Esophagus muscularis mucosa (tissue), 4 donors: Measurements from ENCODE around the gene SLC25A47. TPM values are rescaled to one million over a fixed set of nuclear protein-coding genes. Genes with fewer than 3 reads are reported as not detected.

Source experiments
- DNase-seq: peaks from one replicate; pipeline ENCODE4 v3.0.0-alpha.2; 2017; ENCODE audit errors: extremely low spot score
- H3K27ac ChIP-seq, 4 donors: fragments of 200-600 bp; sonication (generic); replicated peaks in 1 of 4; 1 replicate in 3 of 4; 2 replicates in 1 of 4; pipeline ENCODE4 v1.5.1; 2016 to 2019; ENCODE audit warnings: mild to moderate bottlenecking in 1 of 4
- H3K27me3 ChIP-seq, 4 donors: fragments of 200-600 bp; sonication (generic); one replicate each; pipeline versions ENCODE4 v1.5.1 to v1.6.0; 2016 to 2019
- H3K36me3 ChIP-seq, 4 donors: fragments of 200-600 bp; sonication (generic); one replicate each; pipeline ENCODE4 v1.5.1; 2016 to 2019
- H3K4me1 ChIP-seq, 4 donors: fragments of 200-600 bp; sonication (generic); one replicate each; pipeline ENCODE4 v1.5.1; 2016 to 2019
- H3K4me3 ChIP-seq, 4 donors: fragments of 200-600 bp; sonication (generic); 1 replicate in 2 of 4; 2 replicates in 2 of 4; pipeline ENCODE4 v1.5.1; 2016 to 2019; ENCODE audit warnings: mild to moderate bottlenecking in 4 of 4, moderate library complexity in 1 of 4
- H3K9me3 ChIP-seq, 4 donors: fragments of 200-600 bp; sonication (generic); 1 replicate in 3 of 4; 2 replicates in 1 of 4; pipeline ENCODE4 v1.5.1; 2016 to 2019
- EP300 ChIP-seq: sonication (generic); formaldehyde crosslinking; IDR thresholded peaks from one replicate; pipeline ENCODE4 v1.6.1; 2017; ENCODE audit warnings: antibody characterized with exemption
- POLR2A ChIP-seq: fragments of 450-650 bp; IDR thresholded peaks from one replicate; pipeline ENCODE4 v1.6.1; 2017; ENCODE audit warnings: antibody characterized with exemption, moderate library complexity, mild to moderate bottlenecking, low read depth
- POLR2AphosphoS5 ChIP-seq, 2 donors: sonication (generic); formaldehyde crosslinking; IDR thresholded peaks; one replicate each; pipeline ENCODE4 v1.6.1; 2017; ENCODE audit warnings: antibody characterized with exemption in 2 of 2
- whole genome bisulfite sequencing: methylation state at CpG from one replicate; pipeline ENCODE4 v1.1.5; 2018; 5-methylcytosine and 5-hydroxymethylcytosine counted together
- intact Hi-C: fragments of 100-400 bp; cut with DNase I; formaldehyde crosslinking; loops from one replicate; pipeline ENCODE4 v1.15.1; 2023
- total RNA-seq, 4 donors: library from RNA; depleted of rRNA; stranded (reverse); fragments of >200 nt; gene quantifications; one replicate each; pipeline versions ENCODE4 v1.1.0 to v1.2.1, GENCODE V29; 2016
- TF ChIP-seq, protein P1 (sequence below), 3 experiments: fragments of 200-600 bp in 2 of 3; fragments of 450-650 bp in 1 of 3; sonication (generic) in 2 of 3; IDR thresholded peaks; one replicate each; pipeline ENCODE4 v1.5.1; 2017 to 2019; ENCODE audit warnings: antibody characterized with exemption in 3 of 3, mild to moderate bottlenecking in 2 of 3, moderate library complexity in 1 of 3

Gene SLC25A47
- total RNA-seq, 4 donors from 2014 or later: not detected

DNA sequence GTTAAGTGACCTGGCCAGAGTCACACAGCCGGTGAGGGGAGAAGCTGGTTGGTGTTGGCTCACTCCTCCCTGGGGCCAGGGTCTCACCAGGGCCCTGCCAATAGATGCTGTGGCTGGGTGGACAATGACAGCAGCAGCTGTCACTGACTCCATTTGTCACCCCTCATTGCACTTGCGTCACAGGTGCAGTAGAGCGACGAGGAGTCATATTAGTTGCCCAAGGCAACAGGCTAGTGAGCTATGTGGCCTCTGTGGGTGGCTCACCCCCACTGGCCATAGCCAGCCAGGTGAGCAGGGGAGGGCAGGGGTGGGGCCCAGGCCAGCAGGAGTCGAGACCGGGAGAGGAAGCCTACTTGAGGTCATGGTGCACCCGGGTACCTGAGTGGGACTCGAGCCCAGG is 9.7 kb downstream of the SLC25A47 start:
- H3K27me3 ChIP-seq: no peaks in the 10 kb centered on the region
- no peak for TF ChIP-seq POLR2AphosphoS5 (IDR thresholded peaks at IDR 0.05)
- TF ChIP-seq, protein P1, sequence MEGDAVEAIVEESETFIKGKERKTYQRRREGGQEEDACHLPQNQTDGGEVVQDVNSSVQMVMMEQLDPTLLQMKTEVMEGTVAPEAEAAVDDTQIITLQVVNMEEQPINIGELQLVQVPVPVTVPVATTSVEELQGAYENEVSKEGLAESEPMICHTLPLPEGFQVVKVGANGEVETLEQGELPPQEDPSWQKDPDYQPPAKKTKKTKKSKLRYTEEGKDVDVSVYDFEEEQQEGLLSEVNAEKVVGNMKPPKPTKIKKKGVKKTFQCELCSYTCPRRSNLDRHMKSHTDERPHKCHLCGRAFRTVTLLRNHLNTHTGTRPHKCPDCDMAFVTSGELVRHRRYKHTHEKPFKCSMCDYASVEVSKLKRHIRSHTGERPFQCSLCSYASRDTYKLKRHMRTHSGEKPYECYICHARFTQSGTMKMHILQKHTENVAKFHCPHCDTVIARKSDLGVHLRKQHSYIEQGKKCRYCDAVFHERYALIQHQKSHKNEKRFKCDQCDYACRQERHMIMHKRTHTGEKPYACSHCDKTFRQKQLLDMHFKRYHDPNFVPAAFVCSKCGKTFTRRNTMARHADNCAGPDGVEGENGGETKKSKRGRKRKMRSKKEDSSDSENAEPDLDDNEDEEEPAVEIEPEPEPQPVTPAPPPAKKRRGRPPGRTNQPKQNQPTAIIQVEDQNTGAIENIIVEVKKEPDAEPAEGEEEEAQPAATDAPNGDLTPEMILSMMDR (IDR thresholded peaks at IDR 0.05): no peak
- TF ChIP-seq POLR2A: no peak
- TF ChIP-seq EP300: no peak
- intact Hi-C loops: no loop called here
- peaks cover 16 to 56% (median 47%) of the 10 kb centered on the region in 4 donors for H3K36me3 ChIP-seq
- H3K27ac ChIP-seq: no peak overlapping the region
- no peaks in the 10 kb centered on the region for H3K4me1 ChIP-seq
- no peaks in the 10 kb centered on the region for H3K9me3 ChIP-seq
- no peak overlapping the region for H3K4me3 ChIP-seq
- DNase-seq: peak; percentile 84
- WGBS: 96% methylated on average over 4 of the region's 8 CpGs

DNA sequence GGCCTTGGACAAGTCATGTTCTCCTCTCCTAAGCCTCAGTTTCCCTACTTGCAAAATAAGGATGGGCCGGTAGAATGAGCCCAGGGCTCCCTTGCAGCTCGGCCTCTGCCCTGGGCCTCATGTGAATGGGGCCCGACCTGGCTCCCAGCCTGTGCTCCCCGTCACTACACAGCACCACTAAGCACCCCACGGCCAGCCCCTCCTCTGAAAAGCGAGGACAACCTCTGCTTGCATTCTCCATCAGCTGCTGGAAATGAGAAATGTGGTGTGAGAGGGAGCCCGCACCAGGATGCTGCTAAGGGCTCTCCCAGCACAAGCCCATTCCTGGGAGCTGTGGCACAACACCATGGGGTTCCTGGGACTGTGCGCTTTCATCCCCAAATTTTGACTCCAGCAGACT is 10.2 kb downstream of the SLC25A47 start:
- no peak for TF ChIP-seq EP300
- TF ChIP-seq, protein P1 (IDR thresholded peaks at IDR 0.05): no peak
- TF ChIP-seq POLR2AphosphoS5 (IDR thresholded peaks at IDR 0.05): no peak
- no peak for TF ChIP-seq POLR2A
- Histone ChIP-seq H3K4me3 (no peak overlapping the region), H3K4me1 (no peaks in the 10 kb centered on the region), H3K27ac (no peak overlapping the region), H3K36me3 (peaks cover 16 to 61% (median 53%) of the 10 kb centered on the region in 4 donors), H3K27me3 (no peaks in the 10 kb centered on the region), H3K9me3 (no peaks in the 10 kb centered on the region)
- intact Hi-C loops: no loop called here
- no peak for DNase-seq
- no CpG with 5 or more reads among the region's 8 CpGs for WGBS

DNA sequence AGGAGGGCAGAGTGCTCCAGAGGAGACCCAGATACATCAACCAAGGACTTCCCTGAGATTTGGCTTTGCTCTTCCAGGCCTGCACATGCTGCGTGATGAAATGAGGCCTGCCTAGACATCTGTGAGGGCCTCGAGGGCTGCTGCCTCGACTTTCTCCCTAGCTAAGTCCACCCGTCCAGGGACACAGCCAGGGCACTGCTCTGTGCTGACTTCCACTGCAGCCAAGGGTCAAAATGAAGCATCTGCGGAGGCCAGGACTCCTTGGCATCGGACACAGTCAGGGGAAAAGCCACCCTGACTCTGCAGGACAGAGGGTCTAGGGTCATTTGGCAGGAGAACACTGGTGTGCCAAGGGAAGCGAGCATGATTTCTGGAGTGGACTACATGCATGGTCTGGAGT is 10.7 kb downstream of the SLC25A47 start:
- Histone ChIP-seq H3K27ac (no peak overlapping the region), H3K9me3 (no peaks in the 10 kb centered on the region), H3K4me1 (no peaks in the 10 kb centered on the region), H3K36me3 (peaks cover 16 to 66% (median 57%) of the 10 kb centered on the region in 4 donors), H3K4me3 (no peak overlapping the region), H3K27me3 (no peaks in the 10 kb centered on the region)
- 75% methylated on average over 5 of the region's 7 CpGs for WGBS
- no peak for TF ChIP-seq POLR2AphosphoS5 (IDR thresholded peaks at IDR 0.05)
- no peak for DNase-seq
- intact Hi-C loops: no loop called here

DNA sequence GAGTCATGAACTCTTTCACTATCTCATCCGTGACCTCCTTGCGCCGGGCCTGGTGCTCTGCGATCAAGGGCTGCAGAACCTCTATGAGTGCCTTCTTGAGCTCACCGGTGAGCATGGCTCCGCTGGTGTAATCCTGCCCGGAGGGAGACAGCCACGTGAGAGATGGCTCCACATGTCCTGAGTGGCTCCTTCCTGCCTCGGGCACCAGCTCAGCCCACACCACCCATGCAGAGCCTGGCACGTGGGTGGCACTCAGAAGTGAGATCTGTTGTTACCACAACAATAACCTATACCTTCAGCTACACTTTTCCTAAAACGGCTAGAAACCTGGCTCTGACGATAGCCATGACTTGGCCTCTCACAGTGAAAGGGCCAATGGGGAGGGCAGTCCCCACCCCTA is 11.8 kb downstream of the SLC25A47 start:
- intact Hi-C loops: no loop called here
- Histone ChIP-seq H3K36me3 (peaks cover 16 to 73% (median 64%) of the 10 kb centered on the region in 4 donors), H3K4me3 (no peak overlapping the region), H3K4me1 (no peaks in the 10 kb centered on the region), H3K27ac (no peak overlapping the region), H3K27me3 (no peaks in the 10 kb centered on the region), H3K9me3 (no peaks in the 10 kb centered on the region)
- TF ChIP-seq POLR2A (no peak), POLR2AphosphoS5 (IDR thresholded peaks at IDR 0.05) (no peak), EP300 (no peak)
- TF ChIP-seq, protein P1 (IDR thresholded peaks at IDR 0.05): no peak
- DNase-seq: peak; percentile 89
- WGBS: 86% methylated on average over 10 of the region's 12 CpGs

DNA sequence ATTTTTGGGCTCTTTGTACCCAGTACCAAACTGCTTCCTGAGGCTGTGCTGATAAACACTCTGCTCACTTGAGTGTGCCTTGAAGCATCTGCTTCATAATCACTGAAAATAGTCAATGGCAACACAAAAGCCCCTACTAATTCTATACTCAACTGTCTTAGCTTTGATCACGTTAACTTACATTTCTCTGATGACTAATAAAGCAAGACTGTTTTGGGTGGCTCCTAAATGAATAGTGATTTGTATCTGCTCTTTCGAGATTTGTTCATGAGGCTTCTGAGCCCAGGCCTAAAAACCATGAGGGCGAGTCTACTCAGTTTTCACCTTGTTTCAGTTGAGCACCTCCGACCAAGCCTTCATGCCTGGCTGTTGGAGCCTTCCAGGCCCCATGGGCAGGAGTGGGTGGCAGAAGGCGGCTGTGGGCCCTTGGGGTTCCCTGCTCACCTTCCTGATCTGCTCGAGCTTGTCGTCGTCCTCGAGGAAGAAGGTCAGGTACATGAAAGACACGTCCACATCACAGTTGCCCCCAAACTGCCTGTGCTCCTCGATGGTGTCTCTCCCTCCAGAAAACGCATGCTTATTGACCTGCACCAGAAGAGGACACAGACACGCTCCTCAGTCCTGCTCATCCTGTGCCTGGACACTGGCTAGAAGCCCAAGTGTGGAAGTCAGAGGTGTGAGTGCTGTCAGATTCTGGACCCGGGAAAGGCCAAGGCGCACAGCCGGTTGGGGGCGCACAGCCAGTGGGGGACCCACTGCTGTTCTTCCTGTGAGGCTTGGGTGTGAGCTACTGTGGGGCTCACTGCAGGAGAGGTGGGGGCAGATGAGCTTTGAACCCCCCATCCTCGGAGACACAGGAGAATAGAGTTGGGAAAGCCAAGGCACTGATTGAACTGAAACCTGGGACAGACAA is 13.7 kb downstream of the SLC25A47 start:
- Histone ChIP-seq H3K27me3 (no peaks in the 10 kb centered on the region), H3K9me3 (no peaks in the 10 kb centered on the region), H3K4me3 (no peak overlapping the region), H3K4me1 (peaks cover 14 to 16% (median 15%) of the 10 kb centered on the region in 4 donors), H3K36me3 (peaks cover 16 to 87% (median 72%) of the 10 kb centered on the region in 4 donors), H3K27ac (no peak overlapping the region)
- DNase-seq: no peak
- TF ChIP-seq POLR2AphosphoS5 (IDR thresholded peaks at IDR 0.05) (no peak), EP300 (no peak), POLR2A (no peak)
- TF ChIP-seq, protein P1 (IDR thresholded peaks at IDR 0.05): no peak
- WGBS: 87% methylated on average over 18 of the region's 18 CpGs
- intact Hi-C loops: no loop called here
